Liver (tissue), 9 donors: ENCODE data around the gene STX11. TPM values are rescaled to one million over a fixed set of nuclear protein-coding genes. Genes with fewer than 3 reads are reported as not detected.
A peak's percentile ranks its signal among the peaks of the same experiment; 100 is the strongest.

ENCODE experiments used
- DNase-seq: peaks from one replicate; pipeline ENCODE4 v3.0.0-alpha.2; 2017; ENCODE audit warnings: low spot score
- H3K27ac ChIP-seq, 2 donors: one replicate each; pipeline ENCODE4 v1.7.0; 2013; ENCODE audit warnings: inconsistent platforms in 2 of 2, low read length in 2 of 2, control low read depth in 1 of 2, low read depth in 1 of 2, mild to moderate bottlenecking in 1 of 2
- H3K27me3 ChIP-seq, 4 donors: one replicate each; pipeline versions ENCODE4 v1.6.1 to v1.7.0; 2013; ENCODE audit warnings: low read length in 3 of 4, inconsistent platforms in 1 of 4, mild to moderate bottlenecking in 1 of 4, moderate library complexity in 1 of 4; ENCODE audit not compliant: control insufficient read depth in 4 of 4, insufficient read depth in 4 of 4
- H3K36me3 ChIP-seq, 4 donors: one replicate each; pipeline versions ENCODE4 v1.6.1 to v1.7.0; 2013; ENCODE audit warnings: low read length in 3 of 4, mild to moderate bottlenecking in 3 of 4, low read depth in 1 of 4, moderate library complexity in 1 of 4; ENCODE audit not compliant: control insufficient read depth in 4 of 4, insufficient read depth in 3 of 4
- H3K4me1 ChIP-seq, 4 donors: one replicate each; pipeline versions ENCODE4 v1.6.1 to v1.7.0; 2013; ENCODE audit warnings: low read length in 3 of 4, mild to moderate bottlenecking in 3 of 4, moderate library complexity in 1 of 4; ENCODE audit not compliant: control insufficient read depth in 4 of 4, insufficient read depth in 4 of 4
- H3K4me3 ChIP-seq, 3 donors: one replicate each; pipeline versions ENCODE4 v1.6.1 to v1.7.0; 2013; ENCODE audit warnings: low read length in 3 of 3, control low read depth in 1 of 3, low read depth in 1 of 3, mild to moderate bottlenecking in 1 of 3
- H3K9ac ChIP-seq, 2 donors: one replicate each; pipeline ENCODE4 v1.7.0; 2013; ENCODE audit warnings: low read length in 2 of 2, mild to moderate bottlenecking in 2 of 2, moderate library complexity in 2 of 2, control low read depth in 1 of 2, low read depth in 1 of 2
- H3K9me3 ChIP-seq, 4 donors: one replicate each; pipeline versions ENCODE4 v1.6.1 to v1.7.0; 2013; ENCODE audit warnings: low read length in 3 of 4; ENCODE audit not compliant: control insufficient read depth in 4 of 4
- EGR1 ChIP-seq, 2 donors: IDR thresholded peaks; 2 replicates each; pipeline ENCODE4 v1.6.1; 2016 to 2018; ENCODE audit warnings: antibody characterized with exemption in 2 of 2, low read depth in 2 of 2
- FOXA1 ChIP-seq: IDR thresholded peaks from 2 replicates; pipeline ENCODE4 v1.6.1; 2016; ENCODE audit warnings: antibody characterized with exemption
- FOXA2 ChIP-seq: IDR thresholded peaks from 2 replicates; pipeline ENCODE4 v1.6.1; 2016; ENCODE audit warnings: antibody characterized with exemption
- GABPA ChIP-seq, 2 donors: IDR thresholded peaks in 1 of 2; conservative IDR thresholded peaks in 1 of 2; 2 replicates each; pipeline ENCODE4 v1.6.1; 2016; ENCODE audit warnings: antibody characterized with exemption in 2 of 2, mild to moderate bottlenecking in 1 of 2, moderate library complexity in 1 of 2
- HNF4A ChIP-seq, 2 donors: conservative IDR thresholded peaks; 2 replicates each; pipeline ENCODE4 v1.6.1; 2016; ENCODE audit warnings: antibody characterized with exemption in 2 of 2, mild to moderate bottlenecking in 2 of 2
- HNF4G ChIP-seq: IDR thresholded peaks from 2 replicates; pipeline ENCODE4 v1.6.1; 2016; ENCODE audit warnings: antibody characterized with exemption
- JUND ChIP-seq, 2 donors: IDR thresholded peaks; 2 replicates each; pipeline ENCODE4 v1.6.1; 2016; ENCODE audit warnings: antibody characterized with exemption in 2 of 2
- NR2F2 ChIP-seq: IDR thresholded peaks from 2 replicates; pipeline ENCODE4 v1.6.1; 2016; ENCODE audit warnings: antibody characterized with exemption
- RAD21 ChIP-seq, 2 donors: IDR thresholded peaks; 2 replicates each; pipeline ENCODE4 v1.6.1; 2016; ENCODE audit warnings: antibody characterized with exemption in 2 of 2, mild to moderate bottlenecking in 2 of 2
- RXRA ChIP-seq, 2 donors: IDR thresholded peaks; 2 replicates each; pipeline ENCODE4 v1.6.1; 2017 to 2018; ENCODE audit warnings: antibody characterized with exemption in 2 of 2, mild to moderate bottlenecking in 1 of 2
- SP1 ChIP-seq: IDR thresholded peaks from 2 replicates; pipeline ENCODE4 v1.6.1; 2018; ENCODE audit warnings: antibody characterized with exemption, mild to moderate bottlenecking
- TAF1 ChIP-seq: conservative IDR thresholded peaks from 2 replicates; pipeline ENCODE4 v1.6.1; 2016; ENCODE audit warnings: antibody characterized with exemption, mild to moderate bottlenecking
- YY1 ChIP-seq: IDR thresholded peaks from 2 replicates; pipeline ENCODE4 v1.6.1; 2016; ENCODE audit warnings: antibody characterized with exemption, mild to moderate bottlenecking
- WGBS: extraction: QIAGEN DNeasy Blood & Tissue Kit; methylation state at CpG from one replicate; pipeline ENCODE4 v1.1.7; 2013; 5-methylcytosine and 5-hydroxymethylcytosine counted together
- polyA plus RNA-seq, 2 donors: library from polyadenylated mRNA; stranded (reverse) in 1 of 2; unstranded in 1 of 2; fragments of 200-250 nt in 1 of 2; fragments of >200 nt in 1 of 2; fragmentation: Nextera tagmentation in 1 of 2; extraction: Ambion mirVana in 1 of 2; gene quantifications; one replicate each; pipeline versions ENCODE4 v1.2.1 to v1.2.3, GENCODE V29; 2013 to 2015
- total RNA-seq, 2 donors: library from RNA; depleted of rRNA; stranded (reverse); fragments of >200 nt; gene quantifications; one replicate each; pipeline ENCODE4 v1.2.3, GENCODE V29; 2014
- TF ChIP-seq, protein P1 (sequence below): IDR thresholded peaks from 2 replicates; pipeline ENCODE4 v1.6.1; 2016; ENCODE audit warnings: antibody characterized with exemption, mild to moderate bottlenecking
- TF ChIP-seq, protein P2 (sequence below): IDR thresholded peaks from 2 replicates; pipeline ENCODE4 v1.6.1; 2016; ENCODE audit warnings: antibody characterized with exemption
- TF ChIP-seq, protein P3 (sequence below): fragments of 150-350 bp; IDR thresholded peaks from 2 replicates; pipeline ENCODE4 v1.5.1; 2017; ENCODE audit warnings: improper control_type of control experiment, low read depth, low read length; ENCODE audit not compliant: missing input control
- TF ChIP-seq, protein P4 (sequence below): IDR thresholded peaks from 2 replicates; pipeline ENCODE4 v1.6.1; 2016; ENCODE audit warnings: antibody characterized with exemption
- donor health status: healthy.
- donor health status: healthy.
- donor health status: healthy.
- donor health status: healthy.
- donor health status: healthy.

STX11 gene
- total and polyA plus RNA-seq, 4 donors, result 1.3 to 4.9 (median 3.4) TPM

DNA sequence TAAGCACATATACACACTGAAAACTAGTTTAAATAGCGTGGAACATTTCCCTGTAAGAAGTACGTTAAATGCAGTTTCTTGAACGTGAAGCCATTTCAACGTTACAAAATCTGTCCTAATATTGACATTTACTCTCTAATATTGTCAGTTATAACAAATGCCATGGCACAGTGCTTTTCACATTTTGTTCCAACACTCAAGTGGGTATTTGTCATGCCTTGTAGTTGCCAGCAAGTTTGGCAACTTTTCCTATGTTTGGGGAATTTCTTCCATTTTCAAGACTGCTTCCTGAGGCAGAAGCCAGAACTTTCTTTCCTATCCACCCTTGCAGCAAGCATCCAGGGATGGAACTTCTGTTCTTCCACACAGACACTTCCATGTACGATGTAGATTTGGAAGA is 63.0 kb downstream of the STX11 start (continued):
- TF ChIP-seq, protein P1, sequence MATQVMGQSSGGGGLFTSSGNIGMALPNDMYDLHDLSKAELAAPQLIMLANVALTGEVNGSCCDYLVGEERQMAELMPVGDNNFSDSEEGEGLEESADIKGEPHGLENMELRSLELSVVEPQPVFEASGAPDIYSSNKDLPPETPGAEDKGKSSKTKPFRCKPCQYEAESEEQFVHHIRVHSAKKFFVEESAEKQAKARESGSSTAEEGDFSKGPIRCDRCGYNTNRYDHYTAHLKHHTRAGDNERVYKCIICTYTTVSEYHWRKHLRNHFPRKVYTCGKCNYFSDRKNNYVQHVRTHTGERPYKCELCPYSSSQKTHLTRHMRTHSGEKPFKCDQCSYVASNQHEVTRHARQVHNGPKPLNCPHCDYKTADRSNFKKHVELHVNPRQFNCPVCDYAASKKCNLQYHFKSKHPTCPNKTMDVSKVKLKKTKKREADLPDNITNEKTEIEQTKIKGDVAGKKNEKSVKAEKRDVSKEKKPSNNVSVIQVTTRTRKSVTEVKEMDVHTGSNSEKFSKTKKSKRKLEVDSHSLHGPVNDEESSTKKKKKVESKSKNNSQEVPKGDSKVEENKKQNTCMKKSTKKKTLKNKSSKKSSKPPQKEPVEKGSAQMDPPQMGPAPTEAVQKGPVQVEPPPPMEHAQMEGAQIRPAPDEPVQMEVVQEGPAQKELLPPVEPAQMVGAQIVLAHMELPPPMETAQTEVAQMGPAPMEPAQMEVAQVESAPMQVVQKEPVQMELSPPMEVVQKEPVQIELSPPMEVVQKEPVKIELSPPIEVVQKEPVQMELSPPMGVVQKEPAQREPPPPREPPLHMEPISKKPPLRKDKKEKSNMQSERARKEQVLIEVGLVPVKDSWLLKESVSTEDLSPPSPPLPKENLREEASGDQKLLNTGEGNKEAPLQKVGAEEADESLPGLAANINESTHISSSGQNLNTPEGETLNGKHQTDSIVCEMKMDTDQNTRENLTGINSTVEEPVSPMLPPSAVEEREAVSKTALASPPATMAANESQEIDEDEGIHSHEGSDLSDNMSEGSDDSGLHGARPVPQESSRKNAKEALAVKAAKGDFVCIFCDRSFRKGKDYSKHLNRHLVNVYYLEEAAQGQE, result no peak
- TF ChIP-seq JUND (IDR thresholded peaks at IDR 0.05), result no peak
- TF ChIP-seq HNF4G, result no peak
- TF ChIP-seq NR2F2, result no peak

DNA sequence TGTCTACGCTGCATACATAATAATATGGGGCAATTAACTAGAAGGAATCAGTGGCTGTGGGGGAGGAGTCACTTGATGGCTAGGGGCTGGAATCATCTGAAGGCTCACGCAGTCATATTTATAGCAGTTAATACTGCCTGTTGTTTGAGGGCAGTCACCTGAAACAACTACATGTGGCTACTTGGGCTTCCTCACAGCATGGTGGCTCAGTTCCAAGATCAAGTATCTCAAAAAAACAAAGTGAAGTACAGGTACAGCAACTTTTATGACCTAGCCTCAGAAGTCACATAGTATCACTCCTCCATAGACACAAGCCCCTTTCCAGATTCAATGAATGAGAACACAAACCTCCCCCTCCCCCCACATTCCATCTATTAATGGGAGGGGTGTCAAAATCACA is 63.7 kb downstream of the STX11 start:
- TF ChIP-seq FOXA1, result no peak
- TF ChIP-seq, protein P2, sequence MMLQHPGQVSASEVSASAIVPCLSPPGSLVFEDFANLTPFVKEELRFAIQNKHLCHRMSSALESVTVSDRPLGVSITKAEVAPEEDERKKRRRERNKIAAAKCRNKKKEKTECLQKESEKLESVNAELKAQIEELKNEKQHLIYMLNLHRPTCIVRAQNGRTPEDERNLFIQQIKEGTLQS, result no peak
- TF ChIP-seq EGR1 (IDR thresholded peaks at IDR 0.05; ENCODE audit: low read depth in 2 of 2), result no peak
- TF ChIP-seq RXRA (IDR thresholded peaks at IDR 0.05), result no peak
- TF ChIP-seq, protein P3, sequence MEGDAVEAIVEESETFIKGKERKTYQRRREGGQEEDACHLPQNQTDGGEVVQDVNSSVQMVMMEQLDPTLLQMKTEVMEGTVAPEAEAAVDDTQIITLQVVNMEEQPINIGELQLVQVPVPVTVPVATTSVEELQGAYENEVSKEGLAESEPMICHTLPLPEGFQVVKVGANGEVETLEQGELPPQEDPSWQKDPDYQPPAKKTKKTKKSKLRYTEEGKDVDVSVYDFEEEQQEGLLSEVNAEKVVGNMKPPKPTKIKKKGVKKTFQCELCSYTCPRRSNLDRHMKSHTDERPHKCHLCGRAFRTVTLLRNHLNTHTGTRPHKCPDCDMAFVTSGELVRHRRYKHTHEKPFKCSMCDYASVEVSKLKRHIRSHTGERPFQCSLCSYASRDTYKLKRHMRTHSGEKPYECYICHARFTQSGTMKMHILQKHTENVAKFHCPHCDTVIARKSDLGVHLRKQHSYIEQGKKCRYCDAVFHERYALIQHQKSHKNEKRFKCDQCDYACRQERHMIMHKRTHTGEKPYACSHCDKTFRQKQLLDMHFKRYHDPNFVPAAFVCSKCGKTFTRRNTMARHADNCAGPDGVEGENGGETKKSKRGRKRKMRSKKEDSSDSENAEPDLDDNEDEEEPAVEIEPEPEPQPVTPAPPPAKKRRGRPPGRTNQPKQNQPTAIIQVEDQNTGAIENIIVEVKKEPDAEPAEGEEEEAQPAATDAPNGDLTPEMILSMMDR, result no peak
- TF ChIP-seq GABPA (IDR thresholded peaks at IDR 0.05 in 1 of 2, conservative IDR thresholded peaks at IDR 0.05 in 1 of 2), result no peak
- TF ChIP-seq TAF1, result no peak
- no peak for TF ChIP-seq FOXA2
- TF ChIP-seq HNF4A (conservative IDR thresholded peaks at IDR 0.05), result no peak
- TF ChIP-seq YY1, result no peak
- TF ChIP-seq HNF4G, result no peak
- TF ChIP-seq SP1, result no peak
- no peak for TF ChIP-seq JUND (IDR thresholded peaks at IDR 0.05)
- no peak for TF ChIP-seq NR2F2
- H3K9ac ChIP-seq, result no peak overlapping the region
- WGBS, result 98% methylated on average over 2 of the region's 2 CpGs
- H3K4me1 ChIP-seq, result peaks cover 1 to 18% (median 12%) of the 10 kb centered on the region in 4 donors
- H3K36me3 ChIP-seq, result no peaks in the 10 kb centered on the region
- H3K9me3 ChIP-seq, result peaks cover 0 to 3% (median 0%) of the 10 kb centered on the region in 4 donors
- DNase-seq, result no peak
- H3K27me3 ChIP-seq, result no peaks in the 10 kb centered on the region
- no peak overlapping the region for H3K4me3 ChIP-seq
- H3K27ac ChIP-seq, result no peak overlapping the region

DNA sequence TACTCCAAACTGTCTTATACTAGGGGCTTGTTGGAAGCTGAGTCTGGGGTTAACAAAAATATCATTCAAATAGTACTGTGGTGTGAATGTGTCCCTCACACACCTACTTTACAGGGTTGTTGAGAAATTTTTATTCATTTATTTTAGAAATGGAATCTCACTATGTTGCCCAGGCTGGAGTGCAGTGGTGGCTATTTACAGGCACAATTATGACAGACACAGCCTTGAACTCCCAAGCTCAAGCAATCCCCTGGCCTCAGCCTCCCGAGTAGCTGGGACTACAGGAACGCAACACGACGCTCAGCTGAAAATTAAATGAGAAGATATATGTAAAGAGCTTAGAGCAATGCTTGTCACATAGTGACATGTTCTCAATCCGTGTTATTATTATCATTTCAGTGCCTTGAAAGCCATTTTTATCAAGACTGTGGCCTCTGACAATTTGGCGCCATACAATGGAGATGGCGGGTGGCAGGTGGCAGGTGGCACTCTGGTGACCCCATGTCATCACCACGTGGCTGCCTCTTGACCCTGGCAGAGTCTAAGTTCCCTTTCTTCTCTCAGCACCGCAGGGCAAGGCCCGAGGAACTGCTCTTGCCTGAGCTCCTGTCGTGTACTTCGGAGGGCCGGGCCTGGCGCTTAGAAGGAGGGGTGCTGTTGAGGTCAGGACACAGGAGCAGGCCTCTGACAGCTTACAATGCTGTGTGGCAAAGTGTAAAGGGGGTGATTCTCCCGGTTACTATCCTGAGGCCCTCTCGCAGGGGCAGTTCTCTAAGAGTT is 64.5 kb downstream of the STX11 start:
- Histone ChIP-seq H3K4me1 (peaks cover 1 to 18% (median 12%) of the 10 kb centered on the region in 4 donors), H3K27me3 (no peaks in the 10 kb centered on the region), H3K9me3 (peaks cover 0 to 3% (median 0%) of the 10 kb centered on the region in 4 donors), H3K4me3 (peak overlapping the region in 1 of 3 donors; percentile 80), H3K27ac (peak overlapping the region; percentile 93 to 96), H3K36me3 (no peaks in the 10 kb centered on the region), H3K9ac (peak overlapping the region in 1 of 2 donors; percentile 69)
- no peak for DNase-seq
- no peak for TF ChIP-seq HNF4G
- TF ChIP-seq, protein P4, sequence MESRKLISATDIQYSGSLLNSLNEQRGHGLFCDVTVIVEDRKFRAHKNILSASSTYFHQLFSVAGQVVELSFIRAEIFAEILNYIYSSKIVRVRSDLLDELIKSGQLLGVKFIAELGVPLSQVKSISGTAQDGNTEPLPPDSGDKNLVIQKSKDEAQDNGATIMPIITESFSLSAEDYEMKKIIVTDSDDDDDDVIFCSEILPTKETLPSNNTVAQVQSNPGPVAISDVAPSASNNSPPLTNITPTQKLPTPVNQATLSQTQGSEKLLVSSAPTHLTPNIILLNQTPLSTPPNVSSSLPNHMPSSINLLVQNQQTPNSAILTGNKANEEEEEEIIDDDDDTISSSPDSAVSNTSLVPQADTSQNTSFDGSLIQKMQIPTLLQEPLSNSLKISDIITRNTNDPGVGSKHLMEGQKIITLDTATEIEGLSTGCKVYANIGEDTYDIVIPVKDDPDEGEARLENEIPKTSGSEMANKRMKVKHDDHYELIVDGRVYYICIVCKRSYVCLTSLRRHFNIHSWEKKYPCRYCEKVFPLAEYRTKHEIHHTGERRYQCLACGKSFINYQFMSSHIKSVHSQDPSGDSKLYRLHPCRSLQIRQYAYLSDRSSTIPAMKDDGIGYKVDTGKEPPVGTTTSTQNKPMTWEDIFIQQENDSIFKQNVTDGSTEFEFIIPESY, result no peak
- TF ChIP-seq EGR1 (IDR thresholded peaks at IDR 0.05; ENCODE audit: low read depth in 2 of 2), result no peak
- no peak for TF ChIP-seq FOXA2
- TF ChIP-seq SP1, result no peak
- TF ChIP-seq RAD21 (IDR thresholded peaks at IDR 0.05), result no peak
- TF ChIP-seq, protein P3, result no peak
- 91% methylated on average over 16 of the region's 16 CpGs for WGBS
